NCI-H128 (cell line): ENCODE results near the gene UBE4B.
"Not testable (repeated sequence)": the region's sequence is repeated elsewhere in the genome, so short reads cannot be mapped to it uniquely, and the experiment has no call there.

Experiments
- DNase-seq: peaks from one replicate; lab custom pipeline; 2025; ENCODE audit not compliant: unreplicated experiment; lab: John Stamatoyannopoulos, UW

Gene UBE4B

GRCh38 chr1:10070206-10070605 is 37.4 kb downstream of the UBE4B start:
- DNase-seq, result no peak

DNA sequence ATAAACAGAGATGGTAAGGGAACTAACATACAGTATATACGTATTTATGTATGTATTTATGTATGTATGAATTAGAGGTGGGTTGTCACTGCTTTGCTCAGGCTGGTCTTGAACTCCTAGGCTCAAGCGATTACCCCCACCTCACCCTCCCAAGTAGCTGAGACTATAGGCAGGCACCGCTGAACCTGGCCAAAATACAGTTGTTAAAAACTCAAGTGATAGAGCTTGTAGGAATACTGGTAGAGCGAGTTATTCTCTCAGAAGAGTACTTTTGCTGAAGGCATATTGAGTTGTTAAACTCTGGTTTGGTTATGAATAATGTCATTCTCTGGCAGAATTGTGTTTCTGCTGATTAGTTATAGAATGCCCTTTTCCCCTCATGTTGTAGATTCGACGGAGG is 38.9 kb downstream of the UBE4B start:
- no peak for DNase-seq

GRCh38 chr1:10073371-10073770 is 40.6 kb downstream of the UBE4B start:
- not testable (repeated sequence) for DNase-seq

- DNase-seq, result no peak
Measured at GRCh38 chr1:10074059-10074851, 41.5 kb downstream of the UBE4B start.

DNA sequence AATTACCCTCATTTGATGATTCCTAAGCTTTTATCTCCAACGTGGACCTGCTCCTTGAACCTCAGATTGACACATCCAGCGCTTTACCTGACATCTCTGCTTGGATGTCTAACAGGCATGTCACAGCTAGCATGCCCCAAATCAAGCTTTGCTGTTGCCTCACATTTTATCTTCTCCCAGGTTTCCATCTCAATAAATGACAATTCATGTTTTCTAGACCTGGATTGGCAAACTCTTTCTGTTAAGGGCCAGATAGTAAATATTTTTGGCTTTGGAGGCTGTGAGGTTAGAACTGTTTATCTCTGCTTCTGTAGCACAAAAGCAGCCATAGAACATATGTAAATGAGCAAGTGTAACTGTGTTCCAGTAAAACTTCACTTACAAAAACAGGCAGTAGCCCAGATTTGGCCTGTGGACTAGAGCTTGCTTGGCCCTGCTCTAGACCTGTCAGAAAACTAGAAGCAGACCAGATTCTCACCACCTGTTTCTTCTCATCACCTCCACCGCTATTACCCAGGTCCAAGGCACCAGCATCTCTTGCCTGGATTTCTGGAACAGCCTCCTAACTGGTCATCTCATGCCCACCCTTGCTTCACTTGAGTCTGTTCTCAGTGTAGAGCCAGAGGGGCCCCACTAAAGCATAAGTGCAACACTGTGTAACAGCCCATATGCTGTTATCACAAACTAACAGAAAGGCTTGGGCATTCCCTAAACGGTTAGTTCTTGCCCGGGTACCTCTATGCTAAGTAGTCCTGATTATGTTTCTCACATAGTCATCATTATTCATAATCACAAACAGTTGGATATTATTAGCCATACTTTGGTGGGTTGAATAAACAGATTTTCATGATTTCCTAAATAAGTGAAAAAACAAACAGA is 42.3 kb downstream of the UBE4B start:
- DNase-seq, result no peak

GRCh38 chr1:10075732-10076131 is 43.0 kb downstream of the UBE4B start:
- DNase-seq, result no peak

GRCh38 chr1:10078494-10078893 is 45.7 kb downstream of the UBE4B start:
- no peak for DNase-seq

DNA sequence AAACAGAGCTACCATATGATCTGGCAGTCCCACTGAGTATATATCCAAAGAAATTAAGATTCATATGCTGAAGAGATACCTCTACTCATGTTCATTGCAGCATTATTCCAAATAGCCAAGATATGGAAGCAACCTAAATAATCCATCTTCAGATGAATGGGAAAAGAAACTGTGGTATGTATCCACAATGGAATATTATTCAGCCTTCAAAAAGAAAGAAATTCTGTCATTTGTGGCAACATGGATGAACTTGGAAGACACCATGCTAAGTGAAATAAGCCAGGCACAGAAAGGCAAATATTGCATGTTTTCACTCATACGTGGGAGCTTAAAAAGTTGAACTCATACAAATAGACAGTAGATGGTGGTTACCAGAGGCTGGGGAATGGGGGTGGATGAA is 47.8 kb downstream of the UBE4B start:
- DNase-seq, result no peak

GRCh38 chr1:10082785-10083479 is 50.2 kb downstream of the UBE4B start:
- DNase-seq, result no peak

- DNase-seq, result no peak
Measured at GRCh38 chr1:10084045-10084444, 51.3 kb downstream of the UBE4B start.

GRCh38 chr1:10085076-10085475 is 52.3 kb downstream of the UBE4B start:
- DNase-seq, result no peak

- no peak for DNase-seq
Measured at GRCh38 chr1:10087210-10087609, 54.5 kb downstream of the UBE4B start.

DNA sequence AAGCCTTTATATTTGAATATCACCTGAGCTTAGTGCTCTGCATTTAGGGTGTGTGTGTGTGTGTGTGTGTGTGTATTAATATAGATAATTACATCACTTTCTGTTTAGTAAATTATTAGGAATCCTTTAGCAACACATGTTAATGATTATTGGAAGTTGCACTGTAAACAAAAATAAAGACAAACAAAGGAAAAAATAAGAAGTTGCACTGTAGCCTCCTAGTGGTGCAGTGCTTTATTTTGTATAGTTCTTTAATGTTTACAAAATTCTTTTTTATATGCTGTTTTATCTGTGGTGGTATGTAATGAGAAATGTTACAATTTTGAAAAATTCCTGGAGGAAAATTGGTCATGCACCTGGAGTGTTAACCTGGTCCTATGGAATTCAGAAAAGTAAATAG is 69.2 kb downstream of the UBE4B start:
- DNase-seq, result no peak

GRCh38 chr1:10103193-10103592 is 70.4 kb downstream of the UBE4B start:
- no peak for DNase-seq

GRCh38 chr1:10104834-10105233 is 72.1 kb downstream of the UBE4B start:
- no peak for DNase-seq

GRCh38 chr1:10105484-10105883 is 72.7 kb downstream of the UBE4B start:
- DNase-seq, result no peak

GRCh38 chr1:10106241-10106640 is 73.5 kb downstream of the UBE4B start:
- no peak for DNase-seq

- no peak for DNase-seq
Measured at GRCh38 chr1:10106756-10107475, 74.2 kb downstream of the UBE4B start.

- DNase-seq, result not testable (repeated sequence)
Measured at GRCh38 chr1:10107476-10107847, 74.7 kb downstream of the UBE4B start.

DNA sequence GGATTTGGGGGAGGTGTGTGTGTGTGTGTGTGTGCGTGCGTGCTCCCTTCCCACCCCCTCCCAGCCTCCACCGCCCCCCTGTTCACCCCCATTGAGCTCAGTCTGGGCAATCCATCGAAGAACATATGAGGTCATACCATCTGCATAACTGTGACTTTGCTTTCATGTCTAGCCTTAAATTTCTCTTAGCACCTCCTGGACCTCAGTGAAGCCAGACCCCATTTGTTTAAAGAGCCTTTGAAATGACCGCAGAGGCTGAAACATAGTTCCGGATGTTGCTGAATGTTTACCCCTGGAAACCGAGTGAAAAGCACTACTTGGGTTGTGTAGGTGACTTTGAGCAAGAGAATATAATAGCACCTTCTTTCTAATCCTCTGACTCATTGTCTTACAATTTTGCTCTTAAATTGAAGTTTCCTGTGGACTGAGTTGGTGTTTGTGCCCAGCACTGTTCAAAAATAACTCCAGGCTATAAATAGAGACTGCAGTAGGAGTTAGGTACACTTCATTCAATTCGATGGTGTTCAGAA is 75.4 kb downstream of the UBE4B start:
- DNase-seq, result no peak
